Smooth muscle cell (in vitro differentiated cells): ENCODE results near the gene CGNL1. TPM values are rescaled to one million over a fixed set of nuclear protein-coding genes. Genes with fewer than 3 reads are reported as not detected.

Experiments
- DNase-seq: peaks from one replicate; lab custom pipeline; 2025; ENCODE audit not compliant: unreplicated experiment; lab: John Stamatoyannopoulos, UW
- H2AFZ ChIP-seq: fragments of 200-600 bp; sonication (generic); 2 replicates; pipeline ENCODE4 v1.6.0; 2016; ENCODE audit warnings: antibody characterized with exemption, low read depth, mild to moderate bottlenecking
- H3F3A ChIP-seq: fragments of 200-600 bp; sonication (generic); 2 replicates; pipeline ENCODE4 v1.6.0; 2017; ENCODE audit warnings: antibody characterized with exemption, low read depth
- H3K27ac ChIP-seq: fragments of 200-600 bp; sonication (generic); 2 replicates; pipeline ENCODE4 v1.5.1; 2016; ENCODE audit warnings: low read depth, mild to moderate bottlenecking
- H3K27me3 ChIP-seq: fragments of 200-600 bp; sonication (generic); 2 replicates; pipeline ENCODE4 v1.6.1; 2016; ENCODE audit warnings: low read depth, mild to moderate bottlenecking
- H3K36me3 ChIP-seq: fragments of 200-600 bp; sonication (generic); 2 replicates; pipeline ENCODE4 v1.5.1; 2016; ENCODE audit warnings: low read depth
- H3K4me1 ChIP-seq: fragments of 200-600 bp; sonication (generic); 2 replicates; pipeline ENCODE4 v1.5.1; 2016; ENCODE audit warnings: low read depth
- H3K4me2 ChIP-seq: fragments of 200-600 bp; sonication (generic); 2 replicates; pipeline ENCODE4 v1.6.0; 2016; ENCODE audit warnings: mild to moderate bottlenecking
- H3K4me3 ChIP-seq: fragments of 200-600 bp; sonication (generic); 2 replicates; pipeline ENCODE4 v1.5.1; 2016; ENCODE audit warnings: mild to moderate bottlenecking
- H3K79me2 ChIP-seq: fragments of 200-600 bp; sonication (generic); 2 replicates; pipeline ENCODE4 v1.6.0; 2016; ENCODE audit warnings: low read depth, mild to moderate bottlenecking
- H3K9ac ChIP-seq: fragments of 200-600 bp; sonication (generic); 2 replicates; pipeline ENCODE4 v1.6.0; 2016; ENCODE audit warnings: low read depth
- H3K9me3 ChIP-seq: fragments of 200-600 bp; sonication (generic); replicated peaks from 2 replicates; pipeline ENCODE4 v1.5.1; 2016; ENCODE audit warnings: low read depth
- H4K20me1 ChIP-seq: fragments of 200-600 bp; sonication (generic); 2 replicates; pipeline ENCODE4 v1.6.0; 2016; ENCODE audit warnings: low read depth
- whole genome bisulfite sequencing: methylation state at CpG from one replicate; pipeline ENCODE4 v1.1.7; 2016; ENCODE audit warnings: low lambda C conversion rate; 5-methylcytosine and 5-hydroxymethylcytosine counted together
- polyA plus RNA-seq: library from polyadenylated mRNA; unstranded; fragments of >200 nt; fragmentation: Nextera tagmentation; extraction: Ambion mirVana; gene quantifications from 2 replicates; pipeline ENCODE4 v1.2.1, GENCODE V29; 2016
- total RNA-seq: library from RNA; depleted of rRNA; stranded (reverse); fragments of >200 nt; gene quantifications from 2 replicates; pipeline ENCODE4 v1.2.3, GENCODE V29; 2014
- TF ChIP-seq, protein P1 (sequence below): fragments of 200-600 bp; sonication (generic); IDR thresholded peaks from 2 replicates; pipeline ENCODE4 v1.5.1; 2017; ENCODE audit warnings: borderline replicate concordance, mild to moderate bottlenecking, antibody characterized with exemption; ENCODE audit not compliant: insufficient read depth, poor library complexity, severe bottlenecking

CGNL1 gene
- total and polyA plus RNA-seq, 2 experiments from 2014 or later = 4.2 to 9.5 TPM

DNA sequence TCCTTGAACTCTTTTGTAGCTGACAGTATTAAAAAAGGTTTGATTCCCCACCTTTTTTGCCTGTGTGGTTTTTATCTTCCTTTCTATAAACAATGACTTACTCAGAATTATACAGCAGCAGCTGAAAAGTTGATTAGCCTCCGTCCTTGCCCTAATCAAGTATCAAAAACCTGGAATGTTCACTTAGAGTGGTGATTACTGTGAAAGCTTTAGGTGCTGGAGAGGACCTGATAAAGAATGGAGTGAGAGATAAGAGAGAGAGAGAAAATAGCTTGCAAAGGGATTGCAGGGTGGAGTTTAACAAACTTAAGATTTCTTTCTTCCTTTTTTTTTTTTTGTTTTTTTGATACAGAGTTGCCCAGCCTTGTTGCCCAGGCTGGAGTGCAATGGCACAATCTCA, 6.7 kb downstream of the CGNL1 start:
- no peak overlapping the region for H3K4me2 ChIP-seq
- 45% methylated on average over 1 of the region's 1 CpG for whole genome bisulfite sequencing

DNA sequence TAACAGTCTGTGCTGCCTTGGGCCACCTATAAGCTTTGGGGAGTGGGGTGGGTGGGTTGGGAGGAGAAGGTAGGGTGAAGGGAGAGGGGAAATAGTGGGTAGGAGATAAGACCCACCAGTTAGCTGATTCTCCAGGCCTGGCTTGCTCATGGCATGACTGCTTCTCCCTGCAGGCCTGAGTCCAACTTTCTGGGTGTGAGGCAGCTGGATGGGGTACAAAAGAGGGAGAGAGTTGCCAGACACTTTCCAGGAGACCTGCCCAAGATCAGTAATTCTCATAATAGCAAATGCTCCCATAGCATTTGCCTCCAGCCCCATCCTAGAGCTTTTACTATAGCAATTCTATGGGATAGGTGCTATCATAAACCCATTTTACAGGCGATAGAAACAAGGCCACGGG, 7.7 kb downstream of the CGNL1 start:
- H3K36me3 ChIP-seq = no peaks in the 10 kb centered on the region
- peaks cover 4% of the 10 kb centered on the region for H3F3A ChIP-seq
- no peak for DNase-seq
- 97% methylated on average over 2 of the region's 2 CpGs for WGBS
- H4K20me1 ChIP-seq = no peaks in the 10 kb centered on the region
- peaks cover 22% of the 10 kb centered on the region for H3K4me1 ChIP-seq
- no peak overlapping the region for H2AFZ ChIP-seq
- no peak overlapping the region for H3K4me3 ChIP-seq
- no peak overlapping the region for H3K9ac ChIP-seq
- H3K27ac ChIP-seq = no peak overlapping the region
- H3K79me2 ChIP-seq = peaks cover 19% of the 10 kb centered on the region
- no peak overlapping the region for H3K4me2 ChIP-seq
- H3K9me3 ChIP-seq = no peaks in the 10 kb centered on the region
- TF ChIP-seq, protein P1, sequence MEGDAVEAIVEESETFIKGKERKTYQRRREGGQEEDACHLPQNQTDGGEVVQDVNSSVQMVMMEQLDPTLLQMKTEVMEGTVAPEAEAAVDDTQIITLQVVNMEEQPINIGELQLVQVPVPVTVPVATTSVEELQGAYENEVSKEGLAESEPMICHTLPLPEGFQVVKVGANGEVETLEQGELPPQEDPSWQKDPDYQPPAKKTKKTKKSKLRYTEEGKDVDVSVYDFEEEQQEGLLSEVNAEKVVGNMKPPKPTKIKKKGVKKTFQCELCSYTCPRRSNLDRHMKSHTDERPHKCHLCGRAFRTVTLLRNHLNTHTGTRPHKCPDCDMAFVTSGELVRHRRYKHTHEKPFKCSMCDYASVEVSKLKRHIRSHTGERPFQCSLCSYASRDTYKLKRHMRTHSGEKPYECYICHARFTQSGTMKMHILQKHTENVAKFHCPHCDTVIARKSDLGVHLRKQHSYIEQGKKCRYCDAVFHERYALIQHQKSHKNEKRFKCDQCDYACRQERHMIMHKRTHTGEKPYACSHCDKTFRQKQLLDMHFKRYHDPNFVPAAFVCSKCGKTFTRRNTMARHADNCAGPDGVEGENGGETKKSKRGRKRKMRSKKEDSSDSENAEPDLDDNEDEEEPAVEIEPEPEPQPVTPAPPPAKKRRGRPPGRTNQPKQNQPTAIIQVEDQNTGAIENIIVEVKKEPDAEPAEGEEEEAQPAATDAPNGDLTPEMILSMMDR = no peak
- H3K27me3 ChIP-seq = no peaks in the 10 kb centered on the region

More for the DNA sequence above, 6.7 kb downstream of the CGNL1 start:
- Histone ChIP-seq H4K20me1 (no peaks in the 10 kb centered on the region), H3K9me3 (no peaks in the 10 kb centered on the region), H3K9ac (no peak overlapping the region), H3F3A (peaks cover 4% of the 10 kb centered on the region), H3K79me2 (peaks cover 25% of the 10 kb centered on the region), H2AFZ (no peak overlapping the region), H3K4me3 (no peak overlapping the region), H3K27ac (no peak overlapping the region), H3K36me3 (no peaks in the 10 kb centered on the region), H3K27me3 (no peaks in the 10 kb centered on the region), H3K4me1 (peaks cover 16% of the 10 kb centered on the region)
- TF ChIP-seq, protein P1 = no peak
- no peak for DNase-seq

DNA sequence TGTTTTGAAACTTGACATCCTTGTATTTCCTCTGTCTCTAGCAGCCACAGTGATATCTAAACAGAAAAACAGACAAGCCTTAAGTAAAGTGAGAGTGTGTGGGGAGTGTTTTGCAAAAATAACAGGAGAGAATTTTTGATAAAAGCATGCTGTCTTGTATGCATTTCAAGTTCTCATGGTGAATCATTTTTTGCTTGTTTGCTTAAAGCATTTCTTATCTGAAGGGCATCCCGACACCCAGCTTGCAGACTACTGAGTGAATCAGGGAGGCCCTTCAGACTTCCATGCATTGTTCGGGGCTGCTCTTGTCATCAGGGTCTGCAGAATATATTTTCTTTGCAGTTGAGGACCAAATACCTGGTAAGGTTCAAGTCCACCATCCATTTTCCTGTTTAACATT, 8.5 kb downstream of the CGNL1 start:
- DNase-seq = no peak
- H2AFZ ChIP-seq = no peak overlapping the region
- no peak overlapping the region for H3K4me3 ChIP-seq
- H3K9me3 ChIP-seq = no peaks in the 10 kb centered on the region
- H3K36me3 ChIP-seq = no peaks in the 10 kb centered on the region
- peaks cover 16% of the 10 kb centered on the region for H3K79me2 ChIP-seq
- 32% methylated on average over 2 of the region's 2 CpGs for WGBS
- H3K27me3 ChIP-seq = no peaks in the 10 kb centered on the region
- peaks cover 4% of the 10 kb centered on the region for H3F3A ChIP-seq
- peak overlapping the region; percentile 8 for H3K4me2 ChIP-seq
- TF ChIP-seq, protein P1 = no peak
- H3K9ac ChIP-seq = no peak overlapping the region
- H3K27ac ChIP-seq = peak overlapping the region; percentile 33
- H3K4me1 ChIP-seq = peaks cover 22% of the 10 kb centered on the region
- H4K20me1 ChIP-seq = no peaks in the 10 kb centered on the region

DNA sequence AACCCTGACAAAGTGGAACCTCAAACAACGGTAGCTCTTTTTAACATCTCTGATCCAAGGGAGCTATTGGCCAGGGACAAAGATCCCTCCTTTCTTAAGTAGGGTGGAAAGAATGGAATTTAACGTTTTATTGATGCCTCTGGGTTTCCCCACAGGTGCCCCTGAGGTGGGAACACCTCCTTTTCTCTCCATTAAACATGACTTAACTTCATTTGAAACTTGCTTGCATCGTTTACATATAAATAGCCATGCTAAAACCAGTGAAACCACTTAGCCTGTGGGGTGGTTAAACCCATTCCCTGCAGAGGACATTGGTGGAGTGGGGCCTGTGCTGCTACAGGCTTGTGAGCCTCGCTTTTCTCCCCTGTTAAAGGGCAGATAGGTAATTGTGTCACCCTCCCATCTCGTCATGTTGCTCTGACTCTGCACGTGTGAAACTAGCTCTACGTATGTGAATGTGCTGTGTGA, 9.7 kb downstream of the CGNL1 start:
- Histone ChIP-seq H3K4me2 (no peak overlapping the region), H3K27me3 (no peaks in the 10 kb centered on the region), H2AFZ (no peak overlapping the region), H3K9me3 (no peaks in the 10 kb centered on the region), H4K20me1 (no peaks in the 10 kb centered on the region), H3K4me1 (peaks cover 22% of the 10 kb centered on the region), H3K36me3 (no peaks in the 10 kb centered on the region), H3K27ac (no peak overlapping the region), H3F3A (peaks cover 4% of the 10 kb centered on the region), H3K4me3 (no peak overlapping the region), H3K79me2 (peaks cover 18% of the 10 kb centered on the region), H3K9ac (no peak overlapping the region)
- no peak for DNase-seq
- TF ChIP-seq, protein P1 = no peak
- 46% methylated on average over 7 of the region's 7 CpGs for WGBS
